Measurements from ENCODE around the gene NQO2. TPM values are rescaled to one million over a fixed set of nuclear protein-coding genes. Genes with fewer than 3 reads are reported as not detected.
A peak's percentile ranks its signal among the peaks of the same experiment; 100 is the strongest.

NQO2 gene

GRCh38 chr6:3068329-3069214, 68.9 kb downstream of the NQO2 start, which contains the start of gene RIPK1:
Gene RIPK1 (plus strand): TSS chr6:3068494. CDS start chr6:3076824, 8,330 bp downstream.
- peak within 1 kb of the TSS; percentile 55 for H2BK120ac ChIP-seq (ENCODE audit: low read depth, low read length)
- WGBS, result under 1% methylated on average over 63 of the region's 112 CpGs
- peak within 1 kb of the TSS in 1 of 2 experiments; percentile 93 for H3K14ac ChIP-seq (ENCODE audit: low read length in 2 of 2)
- H3K4me3 ChIP-seq (ENCODE audit: insufficient read depth in 1 of 2, low read depth in 1 of 2, low read length in 2 of 2), result peak within 1 kb of the TSS; percentile 95 to 98
- peak within 1 kb of the TSS; percentile 98 for H3K4ac ChIP-seq (ENCODE audit: low read depth in 1 of 2, low read length in 2 of 2)
- peak within 1 kb of the TSS; percentile 99 for H3K18ac ChIP-seq (ENCODE audit: low read depth in 1 of 2, low read length in 2 of 2)
- H3K4me1 ChIP-seq (ENCODE audit: control insufficient read depth, insufficient read depth, low read depth, low read length), result peaks cover 15% of the 10 kb centered on the region
- peak within 1 kb of the TSS; percentile 97 for H3K9ac ChIP-seq (ENCODE audit: low read length)
- H2BK15ac ChIP-seq (ENCODE audit: low read depth, poor library complexity, severe bottlenecking), result peak within 1 kb of the TSS; percentile 99
- peak within 1 kb of the TSS in 1 of 2 experiments; percentile 80 for H3K23ac ChIP-seq (ENCODE audit: low read length in 2 of 2)
- H3K9me3 ChIP-seq (ENCODE audit: control insufficient read depth, low read length), result no peaks in the 10 kb centered on the region
- H2BK12ac ChIP-seq (ENCODE audit: low read length in 2 of 2), result peak within 1 kb of the TSS in 1 of 2 experiments; percentile 52
- H3K27ac ChIP-seq (ENCODE audit: low read length, poor library complexity, severe bottlenecking), result peak within 1 kb of the TSS; percentile 92
- peaks cover 4 to 13% of the 10 kb centered on the region in 2 experiments for H3K36me3 ChIP-seq (ENCODE audit: control insufficient read depth in 1 of 2, insufficient read depth in 2 of 2, low read depth in 1 of 2, low read length in 2 of 2)
- peaks cover 11% of the 10 kb centered on the region for H3K79me1 ChIP-seq (replicated peaks; ENCODE audit: low read length, poor library complexity, severe bottlenecking)
- peak within 1 kb of the TSS; percentile 86 for H2AK5ac ChIP-seq (ENCODE audit: low read length, severe bottlenecking)
- H2AFZ ChIP-seq (ENCODE audit: low read depth, low read length), result peak within 1 kb of the TSS; percentile 86
- H3K4me2 ChIP-seq (ENCODE audit: low read length, poor library complexity, severe bottlenecking), result peak within 1 kb of the TSS; percentile 91
- H2BK5ac ChIP-seq (ENCODE audit: low read depth, low read length, poor library complexity, severe bottlenecking), result peak within 1 kb of the TSS; percentile 99
- H4K8ac ChIP-seq (ENCODE audit: low read length), result peak within 1 kb of the TSS; percentile 95
- H3K27me3 ChIP-seq (ENCODE audit: control insufficient read depth in 1 of 2, insufficient read depth in 1 of 2, low read length in 2 of 2), result no peaks in the 10 kb centered on the region
- DNase-seq, result peak; percentile 90
- H4K91ac ChIP-seq (ENCODE audit: low read length), result peak within 1 kb of the TSS; percentile 99

Small RNAs within 50 kb of the gene (small RNA-seq; reads per million reads assigned to genes)
- not detected for gene AL133351.4 (ENCODE audit: low read depth)
